Sciatic nerve (tissue), 1 donor: ENCODE measurements around the gene TMPRSS3. TPM values are rescaled to one million over a fixed set of nuclear protein-coding genes. Genes with fewer than 3 reads are reported as not detected.

Source experiments
- total RNA-seq: library from RNA; stranded (reverse); fragmentation: NEBNext Ultra II Directional; extraction: Animal tissue kit (Norgen Biotek cat#: 25700); gene quantifications from one replicate; pipeline ENCODE4 v1.2.1, GENCODE V29; 2021
- donor health status: DM: no; HTN: no; CAD: no.

The TMPRSS3 gene
- total RNA-seq, 1 donor from 2014 or later = not detected

Other genes starting within 250 kb of the TMPRSS3 start
- 44.2 TPM for gene ABCG1, start 176.9 kb downstream of the TMPRSS3 start, total RNA-seq
- 6.1 TPM for gene TFF3, start 80.6 kb downstream of the TMPRSS3 start, total RNA-seq
- gene TFF2, start 45.1 kb downstream of the TMPRSS3 start, total RNA-seq = not detected
- gene TFF1, start 29.5 kb downstream of the TMPRSS3 start, total RNA-seq = not detected
- gene UBASH3A, start 7.8 kb upstream of the TMPRSS3 start, total RNA-seq = 0.71 TPM
- 0.58 TPM for gene RSPH1, start 100.2 kb upstream of the TMPRSS3 start, total RNA-seq
- gene SLC37A1, start 117.8 kb upstream of the TMPRSS3 start, total RNA-seq = 7.4 TPM